HepG2 (cell line): ENCODE data around the gene MCEE. TPM values are rescaled to one million over a fixed set of nuclear protein-coding genes. Genes with fewer than 3 reads are reported as not detected.
A peak's percentile ranks its signal among the peaks of the same experiment; 100 is the strongest.

Experiments
- HOXD1 ChIP-seq: sonication (generic); formaldehyde crosslinking; IDR thresholded peaks from 2 replicates; pipeline ENCODE4 v1.5.0; 2020; ENCODE audit warnings: missing genetic modification reagents
- MAFK ChIP-seq, 2 experiments: IDR thresholded peaks in 1 of 2; conservative IDR thresholded peaks in 1 of 2; 2 replicates each; pipeline ENCODE4 v1.6.1; 2011; ENCODE audit warnings: improper control_type of control experiment in 2 of 2, low read length in 2 of 2
- MED1 ChIP-seq: sonication (generic); formaldehyde crosslinking; IDR thresholded peaks from 2 replicates; pipeline ENCODE4 v1.4.0; 2020; ENCODE audit warnings: missing genetic modification reagents
- PHF20 ChIP-seq: sonication (generic); formaldehyde crosslinking; IDR thresholded peaks from 2 replicates; pipeline ENCODE4 v1.5.0; 2020; ENCODE audit warnings: mild to moderate bottlenecking, missing genetic modification reagents
- RFX3 ChIP-seq: IDR thresholded peaks from 2 replicates; pipeline ENCODE4 v1.6.1; 2016; ENCODE audit warnings: missing biosample characterization, missing genetic modification reagents
- SRSF1 ChIP-seq: fragments of 200-400 bp; formaldehyde crosslinking; optimal IDR thresholded peaks from 2 replicates; pipeline ENCODE3; 2017; ENCODE audit warnings: mild to moderate bottlenecking, low read depth, low read length, moderate library complexity
- ZBTB42 ChIP-seq: sonication (generic); formaldehyde crosslinking; IDR thresholded peaks from 2 replicates; pipeline ENCODE4 v1.5.0; 2020; ENCODE audit warnings: mild to moderate bottlenecking, missing genetic modification reagents
- ZC3H13 ChIP-seq: sonication (generic); formaldehyde crosslinking; IDR thresholded peaks from 2 replicates; pipeline ENCODE4 v1.8.1; 2023; ENCODE audit warnings: mild to moderate bottlenecking, missing genetic modification reagents, moderate library complexity
- ZFP37 ChIP-seq: sonication (generic); formaldehyde crosslinking; IDR thresholded peaks from 2 replicates; pipeline ENCODE4 v1.4.0; 2020; ENCODE audit warnings: missing genetic modification reagents, borderline replicate concordance
- ZNF251 ChIP-seq: sonication (generic); formaldehyde crosslinking; IDR thresholded peaks from 2 replicates; pipeline ENCODE4 v1.9.0; 2021; ENCODE audit warnings: mild to moderate bottlenecking, missing genetic modification reagents
- ZNF468 ChIP-seq: sonication (generic); formaldehyde crosslinking; IDR thresholded peaks from 2 replicates; pipeline ENCODE4 v1.8.0; 2022; ENCODE audit warnings: mild to moderate bottlenecking, moderate library complexity, missing genetic modification reagents
- ZNF629 ChIP-seq: sonication (generic); formaldehyde crosslinking; conservative IDR thresholded peaks from 2 replicates; pipeline ENCODE4 v1.5.0; 2020; ENCODE audit warnings: missing genetic modification reagents
- ZNF674 ChIP-seq: sonication (generic); formaldehyde crosslinking; IDR thresholded peaks from 2 replicates; pipeline ENCODE4 v1.5.0; 2020; ENCODE audit warnings: low read depth, mild to moderate bottlenecking, missing genetic modification reagents
- ZNF703 ChIP-seq: sonication (generic); formaldehyde crosslinking; IDR thresholded peaks from 2 replicates; pipeline ENCODE4 v1.5.1; 2020; ENCODE audit warnings: missing genetic modification reagents, mild to moderate bottlenecking, moderate library complexity, borderline replicate concordance
- polyA plus RNA-seq, 8 experiments: library from polyadenylated mRNA; depleted of rRNA in 3 of 8; stranded (reverse) in 7 of 8; unstranded in 1 of 8; fragments of >200 nt; fragmentation: Illumina TruSeq in 4 of 8; extraction: Trizol in 4 of 8; gene quantifications; 2 replicates each; pipeline versions ENCODE4 v1.2.1 to v1.2.3, GENCODE V29; 2011 to 2016; ENCODE audit warnings: low read depth in 4 of 8, missing spikeins in 1 of 8, mixed read lengths in 1 of 8; ENCODE audit not compliant: insufficient read depth in 1 of 8
- total RNA-seq, 5 experiments: library from RNA; depleted of rRNA; stranded (reverse); fragments of >200 nt; fragmentation: Illumina TruSeq; extraction: Trizol; gene quantifications; 2 replicates each; pipeline ENCODE4 v1.2.3, GENCODE V29; 2016; ENCODE audit warnings: low read depth in 1 of 5
- TF ChIP-seq, protein P1 (sequence below): sonication (generic); formaldehyde crosslinking; IDR thresholded peaks from 2 replicates; pipeline ENCODE4 v1.5.1; 2020; ENCODE audit warnings: missing genetic modification reagents, mild to moderate bottlenecking, borderline replicate concordance
- TF ChIP-seq, protein P2 (sequence below): IDR thresholded peaks from 2 replicates; pipeline ENCODE4 v1.6.1; 2016; ENCODE audit warnings: missing genetic modification reagents, missing compliant biosample characterization
- TF ChIP-seq, protein P3 (sequence below): sonication (generic); formaldehyde crosslinking; IDR thresholded peaks from 2 replicates; pipeline ENCODE4 v1.4.0; 2020; ENCODE audit warnings: missing genetic modification reagents
- TF ChIP-seq, protein P4 (sequence below): sonication (generic); formaldehyde crosslinking; IDR thresholded peaks from 2 replicates; pipeline ENCODE4 v1.9.0; 2021; ENCODE audit warnings: missing genetic modification reagents, mild to moderate bottlenecking, borderline replicate concordance
- TF ChIP-seq, protein P5 (sequence below): sonication (generic); formaldehyde crosslinking; IDR thresholded peaks from 2 replicates; pipeline ENCODE4 v1.5.1; 2020; ENCODE audit warnings: mild to moderate bottlenecking, missing genetic modification reagents

The MCEE gene
- total and polyA plus RNA-seq, 2 of the 13 experiments (the other 11 are each of a cell fraction or from before 2014, with no cell fraction given): 32.0 to 66.9 TPM

DNA sequence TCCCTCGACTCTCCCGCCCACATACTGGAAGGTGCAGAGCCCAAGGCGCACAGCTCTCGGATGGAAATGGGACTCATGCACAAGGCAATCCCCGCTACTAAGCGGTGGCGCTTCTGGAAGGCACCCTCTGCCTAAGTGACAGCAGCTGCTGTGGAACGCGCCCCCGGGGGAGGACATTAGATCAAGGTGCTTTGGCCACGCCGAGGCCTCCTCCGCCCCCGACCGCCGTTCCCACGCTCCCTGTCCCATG, 202 bp downstream of the MCEE start (continued):
- TF ChIP-seq, protein P1, sequence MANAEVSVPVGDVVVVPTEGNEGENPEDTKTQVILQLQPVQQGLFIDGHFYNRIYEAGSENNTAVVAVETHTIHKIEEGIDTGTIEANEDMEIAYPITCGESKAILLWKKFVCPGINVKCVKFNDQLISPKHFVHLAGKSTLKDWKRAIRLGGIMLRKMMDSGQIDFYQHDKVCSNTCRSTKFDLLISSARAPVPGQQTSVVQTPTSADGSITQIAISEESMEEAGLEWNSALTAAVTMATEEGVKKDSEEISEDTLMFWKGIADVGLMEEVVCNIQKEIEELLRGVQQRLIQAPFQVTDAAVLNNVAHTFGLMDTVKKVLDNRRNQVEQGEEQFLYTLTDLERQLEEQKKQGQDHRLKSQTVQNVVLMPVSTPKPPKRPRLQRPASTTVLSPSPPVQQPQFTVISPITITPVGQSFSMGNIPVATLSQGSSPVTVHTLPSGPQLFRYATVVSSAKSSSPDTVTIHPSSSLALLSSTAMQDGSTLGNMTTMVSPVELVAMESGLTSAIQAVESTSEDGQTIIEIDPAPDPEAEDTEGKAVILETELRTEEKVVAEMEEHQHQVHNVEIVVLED (CRISPR knock-in tag): no peak
- TF ChIP-seq ZNF703 (CRISPR knock-in tag) (no peak), SRSF1 (no peak), ZC3H13 (no peak; the same call in 1 of the 2 replicates), ZNF629 (CRISPR knock-in tag) (peak; percentile 35; the same call in 1 of the 2 replicates), ZNF674 (no peak), MAFK (conservative IDR thresholded peaks at IDR 0.05 in 1 of 2, IDR thresholded peaks at IDR 0.05 in 1 of 2; ENCODE audit: low read length in 2 of 2) (no peak), MED1 (CRISPR knock-in tag) (peak; percentile 1; the same call in 1 of the 2 replicates), ZFP37 (CRISPR knock-in tag) (no peak), ZBTB42 (CRISPR knock-in tag) (no peak; the same call in 1 of the 2 replicates), RFX3 (CRISPR knock-in tag) (no peak), HOXD1 (no peak), ZNF468 (CRISPR knock-in tag) (peak; percentile 82; the same call in 1 of the 2 replicates), ZNF251 (no peak), PHF20 (CRISPR knock-in tag) (no peak)
- TF ChIP-seq, protein P2, sequence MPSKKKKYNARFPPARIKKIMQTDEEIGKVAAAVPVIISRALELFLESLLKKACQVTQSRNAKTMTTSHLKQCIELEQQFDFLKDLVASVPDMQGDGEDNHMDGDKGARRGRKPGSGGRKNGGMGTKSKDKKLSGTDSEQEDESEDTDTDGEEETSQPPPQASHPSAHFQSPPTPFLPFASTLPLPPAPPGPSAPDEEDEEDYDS (CRISPR knock-in tag): no peak
- TF ChIP-seq, protein P3, sequence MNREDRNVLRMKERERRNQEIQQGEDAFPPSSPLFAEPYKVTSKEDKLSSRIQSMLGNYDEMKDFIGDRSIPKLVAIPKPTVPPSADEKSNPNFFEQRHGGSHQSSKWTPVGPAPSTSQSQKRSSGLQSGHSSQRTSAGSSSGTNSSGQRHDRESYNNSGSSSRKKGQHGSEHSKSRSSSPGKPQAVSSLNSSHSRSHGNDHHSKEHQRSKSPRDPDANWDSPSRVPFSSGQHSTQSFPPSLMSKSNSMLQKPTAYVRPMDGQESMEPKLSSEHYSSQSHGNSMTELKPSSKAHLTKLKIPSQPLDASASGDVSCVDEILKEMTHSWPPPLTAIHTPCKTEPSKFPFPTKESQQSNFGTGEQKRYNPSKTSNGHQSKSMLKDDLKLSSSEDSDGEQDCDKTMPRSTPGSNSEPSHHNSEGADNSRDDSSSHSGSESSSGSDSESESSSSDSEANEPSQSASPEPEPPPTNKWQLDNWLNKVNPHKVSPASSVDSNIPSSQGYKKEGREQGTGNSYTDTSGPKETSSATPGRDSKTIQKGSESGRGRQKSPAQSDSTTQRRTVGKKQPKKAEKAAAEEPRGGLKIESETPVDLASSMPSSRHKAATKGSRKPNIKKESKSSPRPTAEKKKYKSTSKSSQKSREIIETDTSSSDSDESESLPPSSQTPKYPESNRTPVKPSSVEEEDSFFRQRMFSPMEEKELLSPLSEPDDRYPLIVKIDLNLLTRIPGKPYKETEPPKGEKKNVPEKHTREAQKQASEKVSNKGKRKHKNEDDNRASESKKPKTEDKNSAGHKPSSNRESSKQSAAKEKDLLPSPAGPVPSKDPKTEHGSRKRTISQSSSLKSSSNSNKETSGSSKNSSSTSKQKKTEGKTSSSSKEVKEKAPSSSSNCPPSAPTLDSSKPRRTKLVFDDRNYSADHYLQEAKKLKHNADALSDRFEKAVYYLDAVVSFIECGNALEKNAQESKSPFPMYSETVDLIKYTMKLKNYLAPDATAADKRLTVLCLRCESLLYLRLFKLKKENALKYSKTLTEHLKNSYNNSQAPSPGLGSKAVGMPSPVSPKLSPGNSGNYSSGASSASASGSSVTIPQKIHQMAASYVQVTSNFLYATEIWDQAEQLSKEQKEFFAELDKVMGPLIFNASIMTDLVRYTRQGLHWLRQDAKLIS (CRISPR knock-in tag): no peak; the same call in 1 of the 2 replicates
- TF ChIP-seq, protein P4, sequence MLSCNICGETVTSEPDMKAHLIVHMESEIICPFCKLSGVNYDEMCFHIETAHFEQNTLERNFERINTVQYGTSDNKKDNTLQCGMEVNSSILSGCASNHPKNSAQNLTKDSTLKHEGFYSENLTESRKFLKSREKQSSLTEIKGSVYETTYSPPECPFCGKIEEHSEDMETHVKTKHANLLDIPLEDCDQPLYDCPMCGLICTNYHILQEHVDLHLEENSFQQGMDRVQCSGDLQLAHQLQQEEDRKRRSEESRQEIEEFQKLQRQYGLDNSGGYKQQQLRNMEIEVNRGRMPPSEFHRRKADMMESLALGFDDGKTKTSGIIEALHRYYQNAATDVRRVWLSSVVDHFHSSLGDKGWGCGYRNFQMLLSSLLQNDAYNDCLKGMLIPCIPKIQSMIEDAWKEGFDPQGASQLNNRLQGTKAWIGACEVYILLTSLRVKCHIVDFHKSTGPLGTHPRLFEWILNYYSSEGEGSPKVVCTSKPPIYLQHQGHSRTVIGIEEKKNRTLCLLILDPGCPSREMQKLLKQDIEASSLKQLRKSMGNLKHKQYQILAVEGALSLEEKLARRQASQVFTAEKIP: no peak
- TF ChIP-seq, protein P5, sequence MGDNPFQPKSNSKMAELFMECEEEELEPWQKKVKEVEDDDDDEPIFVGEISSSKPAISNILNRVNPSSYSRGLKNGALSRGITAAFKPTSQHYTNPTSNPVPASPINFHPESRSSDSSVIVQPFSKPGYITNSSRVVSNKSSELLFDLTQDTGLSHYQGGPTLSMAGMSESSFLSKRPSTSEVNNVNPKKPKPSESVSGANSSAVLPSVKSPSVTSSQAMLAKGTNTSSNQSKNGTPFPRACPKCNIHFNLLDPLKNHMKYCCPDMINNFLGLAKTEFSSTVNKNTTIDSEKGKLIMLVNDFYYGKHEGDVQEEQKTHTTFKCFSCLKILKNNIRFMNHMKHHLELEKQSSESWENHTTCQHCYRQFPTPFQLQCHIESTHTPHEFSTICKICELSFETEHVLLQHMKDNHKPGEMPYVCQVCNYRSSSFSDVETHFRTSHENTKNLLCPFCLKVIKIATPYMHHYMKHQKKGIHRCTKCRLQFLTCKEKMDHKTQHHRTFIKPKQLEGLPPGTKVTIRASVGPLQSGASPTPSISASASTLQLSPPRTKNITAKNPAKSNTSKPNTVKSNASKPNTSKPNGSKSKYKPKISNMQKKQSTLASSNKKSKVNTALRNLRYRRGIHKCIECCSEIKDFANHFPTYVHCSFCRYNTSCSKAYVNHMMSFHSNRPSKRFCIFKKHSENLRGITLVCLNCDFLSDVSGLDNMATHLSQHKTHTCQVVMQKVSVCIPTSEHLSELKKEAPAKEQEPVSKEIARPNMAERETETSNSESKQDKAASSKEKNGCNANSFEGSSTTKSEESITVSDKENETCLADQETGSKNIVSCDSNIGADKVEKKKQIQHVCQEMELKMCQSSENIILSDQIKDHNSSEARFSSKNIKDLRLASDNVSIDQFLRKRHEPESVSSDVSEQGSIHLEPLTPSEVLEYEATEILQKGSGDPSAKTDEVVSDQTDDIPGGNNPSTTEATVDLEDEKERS (CRISPR knock-in tag): peak; percentile 67; the same call in 1 of the 2 replicates
